Astrocyte of the hippocampus (primary cell): ENCODE data around the gene ARPC1A.

Experiments used
- DNase-seq: peaks from one replicate; pipeline ENCODE4 v3.0.0; 2011; ENCODE audit warnings: low read depth, low spot score

The ARPC1A gene

GRCh38 chr7:99387912-99388311 is 62.2 kb downstream of the ARPC1A start:
- no peak for DNase-seq

- no peak for DNase-seq
Observed at GRCh38 chr7:99389772-99390171, 64.1 kb downstream of the ARPC1A start.

GRCh38 chr7:99390941-99391602 is 65.4 kb downstream of the ARPC1A start:
- DNase-seq, result no peak

- DNase-seq, result no peak
Observed at GRCh38 chr7:99392046-99392445, 66.3 kb downstream of the ARPC1A start.

- peak; percentile 81 for DNase-seq
Observed at GRCh38 chr7:99392659-99393354, 67.1 kb downstream of the ARPC1A start.

- peak; percentile 61 for DNase-seq
Observed at GRCh38 chr7:99393355-99394187, 67.9 kb downstream of the ARPC1A start.

- no peak for DNase-seq
Observed at GRCh38 chr7:99394188-99394502, 68.4 kb downstream of the ARPC1A start.

GRCh38 chr7:99395616-99396327 is 70.1 kb downstream of the ARPC1A start:
- DNase-seq, result no peak

GRCh38 chr7:99396418-99397296 is 71.0 kb downstream of the ARPC1A start:
- no peak for DNase-seq

GRCh38 chr7:99397297-99397983 is 71.7 kb downstream of the ARPC1A start:
- no peak for DNase-seq

- no peak for DNase-seq
Observed at GRCh38 chr7:99398891-99399445, 73.3 kb downstream of the ARPC1A start.

GRCh38 chr7:99399597-99399996 is 73.9 kb downstream of the ARPC1A start:
- DNase-seq, result no peak

GRCh38 chr7:99402854-99403253 is 77.2 kb downstream of the ARPC1A start:
- DNase-seq, result no peak

GRCh38 chr7:99403764-99404163 is 78.1 kb downstream of the ARPC1A start:
- DNase-seq, result no peak

GRCh38 chr7:99404235-99404976 is 78.7 kb downstream of the ARPC1A start:
- DNase-seq, result no peak

- no peak for DNase-seq
Observed at GRCh38 chr7:99404977-99405320, 79.3 kb downstream of the ARPC1A start.

- DNase-seq, result no peak
Observed at GRCh38 chr7:99406557-99406956, 80.9 kb downstream of the ARPC1A start.

- peak; percentile 88 for DNase-seq
Observed at GRCh38 chr7:99407872-99408378, 82.2 kb downstream of the ARPC1A start.
